LNCAP (cell line): ENCODE measurements around the gene MRPL36.

Experiments used
- CTCF ChIP-seq: fragments of 450-650 bp; IDR thresholded peaks from 2 replicates; pipeline ENCODE4 v1.5.1; 2017; ENCODE audit warnings: mild to moderate bottlenecking

MRPL36 gene

GRCh38 chr5:1799602-1800471 lies at the start of gene MRPL36:
MRPL36 (minus strand) TSS chr5:1799837; CDS start chr5:1798935, 902 bp downstream.
- TF ChIP-seq CTCF = no peak

- no peak for TF ChIP-seq CTCF
Observed at GRCh38 chr5:1847611-1848010, 48.0 kb upstream of the MRPL36 start.

GRCh38 chr5:1847056-1847455 lies 47.4 kb upstream of the MRPL36 start:
- no peak for TF ChIP-seq CTCF

GRCh38 chr5:1846583-1846982 lies 46.9 kb upstream of the MRPL36 start:
- TF ChIP-seq CTCF = no peak

GRCh38 chr5:1845696-1846095 lies 46.1 kb upstream of the MRPL36 start:
- TF ChIP-seq CTCF = no peak

GRCh38 chr5:1844708-1845436 lies 45.2 kb upstream of the MRPL36 start:
- TF ChIP-seq CTCF = no peak

GRCh38 chr5:1842004-1842819 lies 42.6 kb upstream of the MRPL36 start:
- TF ChIP-seq CTCF = no peak
